Upper lobe of right lung (tissue), 1 donor: ENCODE measurements around the gene CENPV. TPM values are rescaled to one million over a fixed set of nuclear protein-coding genes. Genes with fewer than 3 reads are reported as not detected.

Source experiments
- ATAC-seq: fragments of 200-7000 bp; cut with Tn5 transposase; one replicate; pipeline ENCODE4 v1.9.1; 2020; ENCODE audit warnings: mild to moderate bottlenecking, moderate library complexity
- DNase-seq: peaks from one replicate; pipeline ENCODE4 v3.0.0-alpha.2; 2020
- H3K27ac ChIP-seq: fragments of 200-600 bp; one replicate; pipeline ENCODE4 v1.8.0; 2022
- H3K27me3 ChIP-seq: fragments of 200-600 bp; one replicate; pipeline ENCODE4 v1.8.0; 2022; ENCODE audit warnings: mild to moderate bottlenecking
- H3K36me3 ChIP-seq: fragments of 200-600 bp; one replicate; pipeline ENCODE4 v1.8.0; 2022
- H3K4me1 ChIP-seq: fragments of 200-600 bp; one replicate; pipeline ENCODE4 v1.8.0; 2022
- H3K4me3 ChIP-seq: fragments of 200-600 bp; one replicate; pipeline ENCODE4 v1.8.0; 2022; ENCODE audit warnings: mild to moderate bottlenecking
- H3K9me3 ChIP-seq: fragments of 200-600 bp; one replicate; pipeline ENCODE4 v1.8.0; 2022
- intact Hi-C: fragments of 100-400 bp; cut with DNase I; formaldehyde crosslinking; loops from one replicate; pipeline ENCODE4 v1.11.0; 2022
- total RNA-seq: library from RNA; stranded (reverse); fragmentation: NEBNext Ultra II Directional; extraction: Animal tissue kit (Norgen Biotek cat#: 25700); gene quantifications from one replicate; pipeline ENCODE4 v1.2.1, GENCODE V29; 2021
- TF ChIP-seq, protein P1 (sequence below): fragments of 200-600 bp; IDR thresholded peaks from one replicate; pipeline ENCODE4 v1.8.0; 2022; ENCODE audit warnings: antibody characterized with exemption
- donor health status: DM: no; HTN: yes; CAD: no; lungs with severe emphysema.

Gene CENPV
- total RNA-seq, 1 donor from 2014 or later, result 10.4 TPM

- Histone ChIP-seq H3K4me1 (peaks cover 32% of the 10 kb centered on the region), H3K36me3 (peaks cover 20% of the 10 kb centered on the region), H3K27ac (no peak overlapping the region), H3K27me3 (no peaks in the 10 kb centered on the region), H3K9me3 (no peaks in the 10 kb centered on the region), H3K4me3 (no peak overlapping the region)
- DNase-seq, result no peak
- intact Hi-C loops, result no loop called here
- no peak for ATAC-seq
- TF ChIP-seq, protein P1, sequence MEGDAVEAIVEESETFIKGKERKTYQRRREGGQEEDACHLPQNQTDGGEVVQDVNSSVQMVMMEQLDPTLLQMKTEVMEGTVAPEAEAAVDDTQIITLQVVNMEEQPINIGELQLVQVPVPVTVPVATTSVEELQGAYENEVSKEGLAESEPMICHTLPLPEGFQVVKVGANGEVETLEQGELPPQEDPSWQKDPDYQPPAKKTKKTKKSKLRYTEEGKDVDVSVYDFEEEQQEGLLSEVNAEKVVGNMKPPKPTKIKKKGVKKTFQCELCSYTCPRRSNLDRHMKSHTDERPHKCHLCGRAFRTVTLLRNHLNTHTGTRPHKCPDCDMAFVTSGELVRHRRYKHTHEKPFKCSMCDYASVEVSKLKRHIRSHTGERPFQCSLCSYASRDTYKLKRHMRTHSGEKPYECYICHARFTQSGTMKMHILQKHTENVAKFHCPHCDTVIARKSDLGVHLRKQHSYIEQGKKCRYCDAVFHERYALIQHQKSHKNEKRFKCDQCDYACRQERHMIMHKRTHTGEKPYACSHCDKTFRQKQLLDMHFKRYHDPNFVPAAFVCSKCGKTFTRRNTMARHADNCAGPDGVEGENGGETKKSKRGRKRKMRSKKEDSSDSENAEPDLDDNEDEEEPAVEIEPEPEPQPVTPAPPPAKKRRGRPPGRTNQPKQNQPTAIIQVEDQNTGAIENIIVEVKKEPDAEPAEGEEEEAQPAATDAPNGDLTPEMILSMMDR, result no peak
Measured at GRCh38 chr17:16379654-16380053, 26.4 kb upstream of the CENPV start.

DNA sequence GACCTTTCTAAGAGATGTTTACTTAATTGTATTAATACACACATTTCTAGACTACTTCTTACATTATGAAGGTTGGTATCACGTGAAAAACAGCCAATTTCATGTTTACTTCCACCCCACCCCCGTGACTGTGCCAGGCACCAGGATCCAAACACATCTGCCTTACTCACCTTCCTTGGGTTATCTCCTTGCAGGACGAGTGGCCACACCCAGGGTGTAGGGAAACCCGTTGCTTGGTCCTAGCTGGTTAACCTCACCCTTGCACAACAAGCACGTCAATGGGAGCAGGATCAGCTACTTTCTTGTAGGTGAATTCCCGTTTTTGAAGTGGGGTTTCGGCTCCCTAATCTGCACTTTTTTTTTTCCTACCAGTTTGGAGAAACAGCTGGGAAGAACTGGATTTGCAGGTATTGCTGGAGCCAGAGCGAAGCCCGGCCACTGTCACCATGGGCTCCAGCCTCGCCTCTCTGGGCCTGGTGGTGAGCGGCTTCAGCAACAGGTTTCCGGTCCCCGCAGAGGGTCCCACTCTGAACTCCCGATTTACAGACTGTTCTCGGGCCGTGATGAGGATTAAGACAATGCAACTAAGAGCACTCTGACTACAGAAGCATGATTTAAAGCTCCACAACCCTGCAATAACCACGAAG lies 25.5 kb upstream of the CENPV start:
- no peak overlapping the region for H3K4me3 ChIP-seq
- peak overlapping the region; percentile 45 for H3K27ac ChIP-seq
- H3K27me3 ChIP-seq, result no peaks in the 10 kb centered on the region
- TF ChIP-seq, protein P1, result no peak
- no peaks in the 10 kb centered on the region for H3K9me3 ChIP-seq
- intact Hi-C loops, result no loop called here
- ATAC-seq, result peak; percentile 12
- peaks cover 35% of the 10 kb centered on the region for H3K4me1 ChIP-seq
- peaks cover 17% of the 10 kb centered on the region for H3K36me3 ChIP-seq
- no peak for DNase-seq

- Histone ChIP-seq H3K27me3 (no peaks in the 10 kb centered on the region), H3K4me1 (peaks cover 30% of the 10 kb centered on the region), H3K4me3 (no peak overlapping the region), H3K27ac (peak overlapping the region; percentile 45), H3K9me3 (no peaks in the 10 kb centered on the region), H3K36me3 (peaks cover 9% of the 10 kb centered on the region)
- intact Hi-C loops, result no loop called here
- no peak for DNase-seq
- no peak for ATAC-seq
- TF ChIP-seq, protein P1, result no peak
Measured at GRCh38 chr17:16377941-16378341, 24.7 kb upstream of the CENPV start.

GRCh38 chr17:16374146-16374938 lies 21.1 kb upstream of the CENPV start:
- no peaks in the 10 kb centered on the region for H3K36me3 ChIP-seq
- H3K27me3 ChIP-seq, result no peaks in the 10 kb centered on the region
- TF ChIP-seq, protein P1, result no peak
- H3K9me3 ChIP-seq, result no peaks in the 10 kb centered on the region
- peak overlapping the region; percentile 70 for H3K27ac ChIP-seq
- no peak for DNase-seq
- peak; percentile 79 for ATAC-seq
- intact Hi-C loops, result no loop called here
- no peak overlapping the region for H3K4me3 ChIP-seq
- peaks cover 18% of the 10 kb centered on the region for H3K4me1 ChIP-seq

DNA sequence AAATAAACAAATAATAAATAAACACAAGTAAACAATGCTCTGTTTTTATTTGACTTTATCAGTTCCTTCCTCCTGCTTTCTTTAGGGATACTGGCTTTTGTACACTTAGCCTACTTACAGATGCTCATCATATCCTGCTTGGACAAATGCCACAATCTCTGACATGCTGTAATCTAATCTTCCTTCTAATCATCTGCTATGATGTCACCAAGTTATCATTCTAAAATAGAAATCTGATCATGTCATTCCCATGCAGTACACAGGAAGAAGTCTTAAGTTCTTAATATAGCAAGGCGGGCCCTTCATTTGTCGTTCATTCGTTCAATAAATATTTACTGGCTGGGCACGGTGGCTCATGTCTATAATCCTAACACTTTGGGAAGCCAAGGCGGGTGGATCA lies 18.5 kb upstream of the CENPV start:
- ATAC-seq (peak; percentile 20), DNase-seq (no peak)

More for the DNA sequence above, 18.5 kb upstream of the CENPV start:
- Histone ChIP-seq H3K4me3 (no peak overlapping the region), H3K9me3 (no peaks in the 10 kb centered on the region), H3K27me3 (no peaks in the 10 kb centered on the region), H3K36me3 (no peaks in the 10 kb centered on the region), H3K27ac (no peak overlapping the region), H3K4me1 (peaks cover 14% of the 10 kb centered on the region)
- TF ChIP-seq, protein P1, result no peak
- intact Hi-C loops, result no loop called here
